T-helper 2 cell treated with Interferon-gamma antibody and Interleukin-4, amounts not matched to agents 5 μg/mL and 100 μg/mL, for 36 hours (primary cell): ENCODE results near the gene TAF4.
A peak's percentile ranks its signal among the peaks of the same experiment; 100 is the strongest.
"Not testable (repeated sequence)": the region's sequence is repeated elsewhere in the genome, so short reads cannot be mapped to it uniquely, and the experiment has no call there.

ENCODE experiments used
- DNase-seq: peaks from one replicate; pipeline ENCODE4 v3.0.0; 2021; ENCODE audit warnings: low spot score
- H3K27ac Mint-ChIP-seq: one replicate; pipeline ENCODE4 v1.8.0; 2021; ENCODE audit warnings: mild to moderate bottlenecking, mixed read lengths
- H3K27me3 Mint-ChIP-seq: one replicate; pipeline ENCODE4 v1.8.0; 2021; ENCODE audit warnings: low read depth, mixed read lengths
- H3K36me3 Mint-ChIP-seq: one replicate; pipeline ENCODE4 v1.8.0; 2021; ENCODE audit warnings: low read depth, mixed read lengths
- H3K4me1 Mint-ChIP-seq: one replicate; pipeline ENCODE4 v1.8.0; 2021; ENCODE audit warnings: low read depth, mixed read lengths
- H3K4me3 Mint-ChIP-seq: one replicate; pipeline ENCODE4 v1.8.0; 2022; ENCODE audit warnings: mild to moderate bottlenecking, moderate library complexity, mixed read lengths
- H3K9me3 Mint-ChIP-seq: one replicate; pipeline ENCODE4 v1.8.0; 2021; ENCODE audit warnings: mixed read lengths

TAF4 gene

GRCh38 chr20:61991476-61991875 is 74.2 kb downstream of the TAF4 start:
- Mint-ChIP-seq H3K27me3 (no peaks in the 10 kb centered on the region), H3K36me3 (peaks cover 85% of the 10 kb centered on the region), H3K9me3 (peaks cover 38% of the 10 kb centered on the region), H3K27ac (no peak overlapping the region), H3K4me1 (no peaks in the 10 kb centered on the region), H3K4me3 (no peak overlapping the region)
- DNase-seq = no peak

GRCh38 chr20:61990484-61990883 is 75.2 kb downstream of the TAF4 start:
- Mint-ChIP-seq H3K27ac (no peak overlapping the region), H3K27me3 (no peaks in the 10 kb centered on the region), H3K4me3 (no peak overlapping the region), H3K36me3 (peaks cover 86% of the 10 kb centered on the region), H3K4me1 (no peaks in the 10 kb centered on the region), H3K9me3 (peaks cover 40% of the 10 kb centered on the region)
- no peak for DNase-seq

- Mint-ChIP-seq H3K27me3 (no peaks in the 10 kb centered on the region), H3K4me1 (no peaks in the 10 kb centered on the region), H3K27ac (no peak overlapping the region), H3K4me3 (no peak overlapping the region), H3K9me3 (peaks cover 40% of the 10 kb centered on the region), H3K36me3 (peaks cover 84% of the 10 kb centered on the region)
- no peak for DNase-seq
Observed at GRCh38 chr20:61989741-61990140, 75.9 kb downstream of the TAF4 start.

- Mint-ChIP-seq H3K4me1 (no peaks in the 10 kb centered on the region), H3K27me3 (no peaks in the 10 kb centered on the region), H3K36me3 (peaks cover 84% of the 10 kb centered on the region), H3K4me3 (no peak overlapping the region), H3K27ac (no peak overlapping the region), H3K9me3 (peaks cover 40% of the 10 kb centered on the region)
- no peak for DNase-seq
Observed at GRCh38 chr20:61988665-61989064, 77.0 kb downstream of the TAF4 start.

- Mint-ChIP-seq H3K36me3 (peaks cover 79% of the 10 kb centered on the region), H3K4me1 (peaks cover 5% of the 10 kb centered on the region), H3K4me3 (no peak overlapping the region), H3K27me3 (no peaks in the 10 kb centered on the region), H3K27ac (no peak overlapping the region), H3K9me3 (peaks cover 30% of the 10 kb centered on the region)
- DNase-seq = no peak
Observed at GRCh38 chr20:61986762-61987321, 78.8 kb downstream of the TAF4 start.

- Mint-ChIP-seq H3K36me3 (peaks cover 75% of the 10 kb centered on the region), H3K9me3 (peaks cover 21% of the 10 kb centered on the region), H3K4me1 (peaks cover 9% of the 10 kb centered on the region), H3K27ac (no peak overlapping the region), H3K27me3 (no peaks in the 10 kb centered on the region), H3K4me3 (no peak overlapping the region)
- no peak for DNase-seq
Observed at GRCh38 chr20:61985096-61985495, 80.6 kb downstream of the TAF4 start.

- Mint-ChIP-seq H3K9me3 (peaks cover 19% of the 10 kb centered on the region), H3K36me3 (peaks cover 70% of the 10 kb centered on the region)
- not testable (repeated sequence) for H3K27ac Mint-ChIP-seq, H3K27me3 Mint-ChIP-seq, H3K4me3 Mint-ChIP-seq, DNase-seq, H3K4me1 Mint-ChIP-seq
Observed at GRCh38 chr20:61984431-61984830, 81.2 kb downstream of the TAF4 start.

- peaks cover 67% of the 10 kb centered on the region for H3K36me3 Mint-ChIP-seq
- no peak overlapping the region for H3K4me3 Mint-ChIP-seq
Observed at GRCh38 chr20:61983965-61984364, 81.7 kb downstream of the TAF4 start.

GRCh38 chr20:61982951-61983315 is 82.7 kb downstream of the TAF4 start:
- Mint-ChIP-seq H3K36me3 (peaks cover 59% of the 10 kb centered on the region), H3K4me1 (peaks cover 9% of the 10 kb centered on the region), H3K4me3 (no peak overlapping the region), H3K27me3 (no peaks in the 10 kb centered on the region), H3K27ac (no peak overlapping the region), H3K9me3 (peaks cover 19% of the 10 kb centered on the region)
- DNase-seq = no peak

More at GRCh38 chr20:61983965-61984364, 81.7 kb downstream of the TAF4 start:
- H3K9me3 Mint-ChIP-seq = peaks cover 19% of the 10 kb centered on the region
- peaks cover 9% of the 10 kb centered on the region for H3K4me1 Mint-ChIP-seq
- no peak overlapping the region for H3K27ac Mint-ChIP-seq
- no peak for DNase-seq
- no peaks in the 10 kb centered on the region for H3K27me3 Mint-ChIP-seq

GRCh38 chr20:61982191-61982950 is 83.3 kb downstream of the TAF4 start:
- peaks cover 54% of the 10 kb centered on the region for H3K36me3 Mint-ChIP-seq
- no peaks in the 10 kb centered on the region for H3K27me3 Mint-ChIP-seq
- no peak for DNase-seq
- H3K9me3 Mint-ChIP-seq = peaks cover 19% of the 10 kb centered on the region
- H3K4me3 Mint-ChIP-seq = no peak overlapping the region
- H3K27ac Mint-ChIP-seq = peak overlapping the region; percentile 73
- peaks cover 9% of the 10 kb centered on the region for H3K4me1 Mint-ChIP-seq

GRCh38 chr20:61981691-61982090 is 84.0 kb downstream of the TAF4 start:
- Mint-ChIP-seq H3K36me3 (peaks cover 47% of the 10 kb centered on the region), H3K27ac (peak overlapping the region; percentile 81), H3K9me3 (peaks cover 14% of the 10 kb centered on the region)
- H3K4me3 Mint-ChIP-seq, H3K27me3 Mint-ChIP-seq, DNase-seq, H3K4me1 Mint-ChIP-seq: not testable (repeated sequence)

GRCh38 chr20:61980647-61981583 is 84.8 kb downstream of the TAF4 start:
- Mint-ChIP-seq H3K4me1 (peaks cover 9% of the 10 kb centered on the region), H3K4me3 (no peak overlapping the region), H3K36me3 (peaks cover 43% of the 10 kb centered on the region), H3K27me3 (no peaks in the 10 kb centered on the region), H3K27ac (peak overlapping the region; percentile 81), H3K9me3 (peaks cover 10% of the 10 kb centered on the region)
- no peak for DNase-seq

- no peak overlapping the region for H3K27ac Mint-ChIP-seq
- no peak for DNase-seq
- peaks cover 10% of the 10 kb centered on the region for H3K9me3 Mint-ChIP-seq
- H3K27me3 Mint-ChIP-seq = no peaks in the 10 kb centered on the region
- H3K4me1 Mint-ChIP-seq = peaks cover 9% of the 10 kb centered on the region
- no peak overlapping the region for H3K4me3 Mint-ChIP-seq
- H3K36me3 Mint-ChIP-seq = peaks cover 37% of the 10 kb centered on the region
Observed at GRCh38 chr20:61979701-61980635, 85.7 kb downstream of the TAF4 start.
